HG03521 (cell line): ENCODE measurements around the gene BBS4.

Source experiments
- ATAC-seq: cut with Tn5 transposase; IDR thresholded peaks from one replicate; pipeline ENCODE4 v1.9.1; 2021; ENCODE audit warnings: mild to moderate bottlenecking, moderate library complexity; ENCODE audit not compliant: unreplicated experiment

BBS4 gene

GRCh38 chr15:72754096-72754495 lies 68.1 kb downstream of the BBS4 start:
- ATAC-seq = no peak

DNA sequence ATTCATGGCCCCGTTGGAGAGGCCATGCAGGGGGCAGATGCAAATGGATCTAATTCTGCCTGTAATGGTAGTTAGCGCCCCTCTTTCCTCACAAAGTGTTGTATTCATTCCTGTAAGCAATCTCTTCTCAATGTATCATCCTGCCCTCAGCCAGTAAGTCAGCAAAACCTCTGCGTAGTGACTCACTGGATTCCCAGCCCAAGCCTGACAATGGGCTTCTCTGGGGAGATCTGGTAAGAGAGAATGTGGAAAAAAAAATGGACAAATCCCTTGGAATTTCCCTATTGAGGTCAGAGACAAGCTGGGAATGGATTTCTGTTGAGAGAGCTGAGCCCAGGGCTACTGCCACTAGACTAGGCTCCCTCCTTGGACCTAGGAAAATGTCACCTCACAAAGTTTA lies 72.2 kb downstream of the BBS4 start:
- ATAC-seq = no peak

- no peak for ATAC-seq
Measured at GRCh38 chr15:72760590-72761260, 74.7 kb downstream of the BBS4 start.

DNA sequence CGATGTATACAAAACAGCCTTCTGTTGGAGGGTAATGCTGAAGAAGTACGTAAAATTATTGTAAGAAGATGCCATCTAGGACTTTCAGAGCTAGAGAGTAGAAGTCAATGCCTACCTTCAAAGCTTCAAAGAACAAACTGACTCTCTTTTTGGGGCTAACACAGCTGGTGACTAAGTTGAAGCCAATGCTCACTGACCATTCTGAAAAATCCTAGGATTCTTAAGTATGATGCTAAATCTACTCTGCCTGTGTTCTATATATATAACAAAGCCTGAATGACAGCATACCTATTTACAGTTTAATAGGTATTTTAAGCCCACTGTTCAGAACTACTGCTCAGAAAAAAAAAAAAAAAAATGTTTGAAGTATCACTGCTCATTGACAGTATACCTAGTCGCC lies 78.6 kb downstream of the BBS4 start:
- ATAC-seq = no peak

DNA sequence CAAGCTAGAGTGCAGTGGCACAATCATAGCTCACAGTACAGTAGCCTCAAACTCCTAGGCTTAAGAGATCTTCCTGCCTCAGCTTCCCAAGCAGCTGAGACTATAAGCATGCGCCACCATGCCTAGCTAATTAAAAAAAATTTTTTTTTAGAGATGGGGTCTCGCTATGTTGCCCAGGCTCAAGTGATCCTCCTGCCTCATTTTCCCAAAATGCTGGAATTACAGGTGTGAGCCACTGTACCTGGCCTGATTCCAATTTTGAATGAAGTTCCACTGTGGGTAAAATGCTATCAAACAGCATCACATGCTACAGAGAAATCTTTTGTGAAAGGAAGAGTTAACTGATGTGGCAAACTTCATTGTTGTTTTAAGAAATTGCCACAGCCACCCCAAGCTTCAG lies 80.0 kb downstream of the BBS4 start:
- no peak for ATAC-seq

- ATAC-seq = no peak
Measured at GRCh38 chr15:72766780-72767179, 80.8 kb downstream of the BBS4 start.

DNA sequence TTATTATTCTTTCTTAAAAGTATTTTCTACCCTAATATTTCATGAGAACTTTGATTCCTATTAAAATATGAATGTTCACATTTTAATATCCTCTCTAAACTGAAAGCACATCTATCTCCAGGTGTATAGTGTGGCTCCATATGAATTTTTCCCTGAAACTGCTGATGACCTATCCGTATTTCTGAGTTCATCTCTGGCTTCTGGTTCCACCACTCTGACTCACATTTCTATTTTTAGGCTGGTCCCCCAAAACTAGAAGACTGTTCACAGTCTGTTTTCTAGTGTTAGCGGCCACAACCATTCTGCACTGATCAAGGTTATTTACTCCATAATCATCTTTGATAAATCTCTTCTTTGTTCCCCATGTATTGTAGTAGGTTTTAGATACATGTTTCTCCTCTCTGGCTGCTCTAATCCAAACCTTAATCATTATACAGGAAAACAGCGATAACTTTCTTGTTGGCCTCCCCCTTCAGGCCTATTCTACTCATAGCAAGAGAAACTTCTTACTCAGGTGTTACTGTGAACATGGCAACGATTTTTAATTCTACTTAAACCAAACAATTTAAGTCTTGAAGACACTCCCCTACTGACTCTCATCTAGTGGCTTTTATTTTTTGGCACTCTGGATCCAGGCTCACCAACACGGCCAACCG lies 84.8 kb downstream of the BBS4 start:
- ATAC-seq = no peak

- no peak for ATAC-seq
Measured at GRCh38 chr15:72771329-72771725, 85.3 kb downstream of the BBS4 start.

GRCh38 chr15:72774696-72775383 lies 88.8 kb downstream of the BBS4 start:
- no peak for ATAC-seq

DNA sequence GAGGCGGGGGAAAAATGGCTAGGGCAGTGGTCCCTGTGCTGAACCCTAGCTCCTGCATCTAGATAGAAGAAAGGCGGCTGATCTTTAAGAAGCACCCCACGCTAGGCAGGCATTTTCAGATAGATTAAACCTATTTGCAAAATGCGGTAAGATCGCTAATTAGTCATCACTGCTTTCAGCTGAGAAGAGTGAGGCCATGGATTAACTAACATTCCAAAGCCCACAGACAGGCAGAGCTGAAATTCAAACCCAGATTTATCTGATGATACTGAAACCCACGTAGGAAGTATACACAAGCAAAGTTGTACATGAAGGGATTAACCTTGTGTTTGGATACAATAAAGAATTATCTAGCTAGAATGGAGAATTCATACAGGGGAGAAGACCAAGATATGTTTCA lies 92.8 kb downstream of the BBS4 start:
- no peak for ATAC-seq

GRCh38 chr15:72781631-72782030 lies 95.6 kb downstream of the BBS4 start:
- no peak for ATAC-seq

GRCh38 chr15:72782274-72783003 lies 96.4 kb downstream of the BBS4 start:
- ATAC-seq = no peak

DNA sequence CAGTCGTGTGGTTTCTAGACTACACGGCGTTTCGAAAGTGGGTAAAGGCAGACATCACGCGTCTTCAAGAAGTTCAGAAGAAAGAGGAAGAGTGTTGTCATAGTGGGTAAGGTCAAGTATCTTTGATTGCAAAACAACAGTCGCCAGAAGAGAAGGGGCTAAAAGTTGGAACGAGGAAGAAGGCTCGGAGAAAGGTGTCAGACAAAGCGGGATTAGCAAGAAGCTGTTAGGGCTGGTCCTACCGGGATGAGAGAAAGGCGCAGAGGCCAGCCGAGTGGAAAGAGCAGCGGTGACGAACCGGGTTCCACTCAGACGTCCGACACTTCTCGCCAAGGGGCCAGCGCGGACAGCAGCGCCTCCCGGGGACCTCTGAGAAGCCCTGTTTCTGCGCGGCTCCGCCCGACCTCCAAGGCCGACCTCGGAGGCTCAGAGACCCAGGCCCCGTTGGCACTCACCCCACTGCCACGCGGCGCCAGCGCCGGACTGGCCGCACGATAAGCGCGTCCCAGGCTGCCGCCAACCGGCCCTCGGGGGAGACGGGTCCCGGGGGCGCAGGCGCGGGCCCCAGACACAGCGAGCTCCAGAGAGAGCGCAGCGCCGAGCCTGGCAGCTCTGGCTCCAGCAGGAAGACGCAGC lies 97.1 kb downstream of the BBS4 start:
- peak; percentile 27 for ATAC-seq

DNA sequence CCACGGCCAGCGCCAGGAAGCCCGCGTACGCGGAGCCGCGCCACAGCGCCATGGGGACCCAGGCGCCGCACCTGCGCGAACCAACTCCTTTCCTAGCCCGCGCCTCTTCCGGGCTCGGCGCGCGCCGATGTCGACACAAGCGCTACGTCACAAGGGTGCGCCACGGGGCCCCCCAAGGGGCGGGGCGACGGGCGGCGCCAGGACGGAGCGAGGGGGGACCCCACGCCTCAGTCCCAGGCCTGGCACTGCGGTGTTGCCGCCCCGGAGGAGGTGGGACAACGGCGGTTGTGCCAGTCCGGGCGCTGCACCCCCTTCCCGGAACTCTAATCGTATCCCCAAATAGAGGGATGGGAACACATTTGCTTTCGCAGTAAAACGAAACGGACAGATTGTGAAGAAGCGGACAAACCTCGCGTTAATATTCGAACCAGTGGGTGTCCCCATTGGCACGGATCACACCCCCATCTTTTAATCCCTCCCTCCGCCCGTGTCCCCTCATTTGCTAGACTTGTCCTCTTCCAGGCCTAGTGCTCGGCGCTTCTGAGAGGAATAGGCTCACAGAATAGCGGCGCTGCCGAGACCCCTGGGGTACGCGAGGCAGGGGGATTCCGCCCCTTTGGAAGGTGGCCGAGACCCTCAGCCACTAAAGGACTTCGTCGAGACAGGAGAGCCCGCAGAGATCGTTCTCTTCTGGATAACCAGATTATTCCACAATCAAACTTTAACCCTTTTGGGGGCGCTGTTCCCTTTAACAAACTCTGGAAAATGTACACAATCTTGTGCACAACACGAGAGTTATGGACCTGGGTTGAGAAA lies 97.8 kb downstream of the BBS4 start, which contains the start of gene ADPGK:
ADPGK (minus strand) TSS at position 119 of the 816 bp plus-strand sequence; CDS start at position 52, 67 bp downstream.
- peak; percentile 79 for ATAC-seq

DNA sequence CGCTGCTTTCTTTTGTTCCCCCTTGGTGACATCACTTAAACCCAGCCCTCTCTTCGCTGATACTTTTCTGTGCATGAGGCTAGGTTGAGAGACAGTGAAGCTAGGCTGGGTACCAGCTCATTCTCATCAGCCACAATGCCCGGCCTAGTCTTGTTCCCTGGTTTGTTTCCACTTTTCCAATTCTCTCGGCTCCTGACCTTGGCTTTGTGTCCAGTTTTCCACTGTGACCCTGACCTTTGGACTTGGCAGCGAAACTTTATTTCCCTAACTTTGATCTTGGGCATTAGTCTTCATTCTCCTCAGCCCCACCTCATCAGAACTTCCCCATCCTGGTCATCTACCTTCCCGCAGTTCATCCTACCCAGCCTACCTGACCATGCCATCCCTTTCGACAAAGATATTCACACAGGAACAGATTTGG lies 98.5 kb downstream of the BBS4 start:
- no peak for ATAC-seq

DNA sequence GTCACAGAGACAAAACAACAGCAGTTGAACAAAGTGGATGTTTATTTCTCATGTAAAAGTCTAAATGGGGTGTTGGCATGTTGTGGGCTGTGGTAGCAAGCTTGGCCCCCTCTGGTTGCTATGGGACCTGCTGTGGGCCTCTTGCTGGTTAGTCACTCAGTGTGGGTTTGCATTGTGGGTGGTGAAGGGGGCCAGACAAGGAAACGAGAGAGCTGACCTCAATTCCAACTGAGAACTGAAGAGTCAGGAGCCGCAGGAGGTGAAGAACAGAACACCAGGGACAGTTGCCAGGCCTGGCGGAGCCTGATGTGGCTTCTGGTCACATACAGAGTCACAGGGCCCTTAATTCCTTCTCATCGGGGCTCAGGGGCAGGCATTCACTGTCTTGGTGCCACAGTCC lies 99.4 kb downstream of the BBS4 start:
- no peak for ATAC-seq

DNA sequence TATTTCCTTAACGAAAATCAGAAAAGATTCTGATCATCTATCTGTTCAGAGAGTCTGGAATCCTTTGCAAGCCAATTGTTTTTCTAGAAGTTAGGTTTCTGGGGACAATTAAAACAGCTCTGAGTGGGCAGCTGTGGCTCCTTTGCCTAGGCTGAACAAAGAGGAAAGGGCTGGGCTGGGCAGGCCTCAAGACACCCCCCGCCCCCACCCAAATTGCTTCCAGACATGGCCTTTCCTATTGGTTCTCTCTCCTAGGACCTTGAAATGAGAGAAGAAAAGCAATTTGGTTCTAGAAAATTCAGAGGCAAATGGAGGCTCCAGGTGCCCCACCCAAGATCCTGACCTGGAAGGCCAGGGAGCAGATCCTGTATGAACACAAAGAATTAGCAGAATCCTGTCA lies 99.8 kb downstream of the BBS4 start:
- no peak for ATAC-seq

DNA sequence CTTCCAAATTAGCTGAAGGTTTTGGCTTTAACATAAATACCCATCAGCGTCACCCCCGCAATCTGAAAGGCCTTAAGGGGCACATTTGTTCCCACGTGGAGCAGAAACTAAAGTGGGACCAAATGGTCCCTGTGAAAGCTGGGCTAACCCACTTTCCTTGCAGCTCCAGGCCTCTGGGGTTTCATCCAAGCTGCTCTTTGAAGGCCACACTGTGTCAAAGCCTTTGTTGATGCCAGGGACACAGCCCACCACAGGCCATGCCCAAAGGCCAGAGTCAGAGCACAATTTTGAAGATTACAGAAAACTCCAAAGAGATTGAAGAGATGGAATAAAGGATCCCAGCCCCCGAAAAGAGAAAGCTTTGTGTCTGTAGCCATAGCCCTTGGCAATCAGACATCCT lies 100.2 kb downstream of the BBS4 start:
- ATAC-seq = no peak

DNA sequence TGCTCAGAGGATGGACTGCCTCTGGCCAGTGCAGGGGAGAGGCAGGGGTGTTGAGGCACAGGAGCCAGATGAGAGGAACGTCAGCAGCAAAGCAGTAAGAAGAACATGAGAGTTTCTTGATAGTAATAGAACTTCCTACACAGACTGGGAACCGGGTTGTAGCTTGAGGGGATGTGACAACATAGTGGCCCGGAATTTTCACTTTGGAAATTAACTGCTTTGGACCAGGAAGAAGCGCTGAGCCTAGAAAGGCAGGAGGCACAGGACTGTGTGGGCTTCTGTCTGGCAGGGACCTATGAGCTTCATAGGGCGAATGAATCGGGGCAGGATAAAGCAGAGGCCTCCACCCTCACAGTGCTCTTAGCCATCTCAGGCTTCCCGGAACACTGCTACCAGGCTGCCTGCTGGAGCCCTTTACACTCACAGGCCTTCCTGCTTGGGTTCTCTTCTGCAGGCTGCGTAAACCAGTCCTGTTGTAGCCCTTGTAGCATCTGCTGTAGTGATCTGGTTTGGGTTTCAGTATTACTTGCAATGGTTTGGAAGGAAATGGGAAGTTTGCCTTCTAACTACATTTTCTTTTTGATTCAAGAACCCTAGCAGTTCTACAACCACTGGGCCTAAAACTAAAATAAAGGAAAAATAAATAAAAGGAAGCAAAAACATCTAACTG lies 100.8 kb downstream of the BBS4 start:
- ATAC-seq = no peak

GRCh38 chr15:72787526-72787925 lies 101.5 kb downstream of the BBS4 start:
- ATAC-seq = no peak
